Activated T-cell treated with anti-CD3 and anti-CD28 coated beads for 4 hours (primary cell): ENCODE measurements around the gene BAHCC1.
"Not testable (repeated sequence)": the region's sequence is repeated elsewhere in the genome, so short reads cannot be mapped to it uniquely, and the experiment has no call there.

ENCODE experiments used
- DNase-seq: peaks from one replicate; pipeline ENCODE4 v3.0.0-alpha.2; 2020

Gene BAHCC1

DNA sequence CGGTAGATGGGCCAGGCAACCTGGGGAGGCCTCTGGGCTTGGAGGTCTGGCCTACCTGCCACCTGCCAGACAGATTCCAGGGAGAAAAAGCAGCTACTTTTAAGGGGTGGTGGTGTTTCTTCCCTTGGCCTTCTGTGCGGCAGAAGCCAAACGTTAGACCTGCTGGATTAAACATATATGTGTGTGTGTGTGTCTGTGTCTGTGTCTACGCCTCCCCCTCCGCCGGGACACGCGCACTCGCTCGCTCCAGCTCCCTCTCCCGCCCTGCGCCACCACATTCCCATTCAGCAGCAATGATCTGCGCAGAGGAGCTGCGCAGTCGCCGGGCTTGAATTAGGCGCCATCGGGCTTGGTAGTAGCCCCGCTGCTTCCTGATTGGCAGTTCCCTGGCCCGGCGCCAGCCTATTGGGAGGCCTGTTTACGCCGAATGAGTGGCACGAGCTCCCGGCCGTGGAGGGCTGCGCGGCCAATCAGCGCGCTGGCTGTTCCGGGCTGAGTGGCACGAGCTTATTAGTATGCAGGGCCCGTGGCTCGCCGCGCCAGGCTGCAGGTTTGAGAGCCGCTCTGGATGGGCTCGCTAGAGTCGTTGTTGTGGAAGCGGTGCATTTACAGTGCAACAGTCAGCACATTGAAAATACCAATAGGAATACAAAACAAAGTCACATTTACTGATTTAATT, at the start of gene BAHCC1:
Gene BAHCC1, plus strand, starts transcription at position 537 of the 679 bp plus-strand sequence. CDS start 4,283 bp downstream, outside the sequence.
- peak; percentile 66 for DNase-seq

DNA sequence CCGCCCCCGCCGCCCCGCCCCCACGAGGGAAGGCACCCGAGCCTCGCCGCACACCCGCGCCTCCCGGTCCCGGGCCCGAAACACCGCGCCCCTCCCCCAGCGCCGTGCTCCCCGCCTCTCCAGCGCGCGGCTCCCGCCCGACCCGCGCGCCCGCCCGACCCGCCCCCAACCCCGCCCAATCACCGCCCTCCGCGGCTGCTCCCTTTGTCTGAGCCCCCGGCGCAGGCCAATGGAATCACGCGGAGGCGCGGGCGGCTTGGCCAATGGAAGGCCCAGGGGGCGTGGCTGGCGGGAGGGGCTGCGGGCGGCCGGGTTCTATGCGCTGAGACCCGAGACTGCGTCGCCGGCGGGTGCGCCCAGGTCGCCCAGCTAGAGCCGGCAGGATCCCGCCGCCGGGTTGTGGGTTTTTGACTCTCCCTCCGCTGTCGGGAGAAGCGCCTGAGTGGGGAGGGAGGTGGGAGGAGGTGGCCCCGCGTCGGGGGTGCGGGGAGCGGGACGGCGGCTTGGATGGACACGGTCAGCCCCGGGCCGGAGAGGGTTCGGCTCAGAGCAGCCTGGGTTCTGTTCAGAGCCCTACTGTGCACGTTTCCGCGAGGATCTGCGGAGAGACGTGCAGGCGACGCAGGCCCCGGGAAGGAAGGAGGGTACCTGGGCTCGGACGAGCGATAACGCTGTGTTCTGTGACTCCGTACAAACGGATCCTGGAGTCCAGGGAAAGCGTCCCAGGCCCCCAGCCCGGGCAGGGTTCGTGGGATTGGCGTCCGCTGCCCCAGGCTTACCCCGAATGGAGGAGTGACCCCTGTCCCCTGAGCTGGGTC, 49.0 kb upstream of the BAHCC1 start:
- peak; percentile 92 for DNase-seq

DNA sequence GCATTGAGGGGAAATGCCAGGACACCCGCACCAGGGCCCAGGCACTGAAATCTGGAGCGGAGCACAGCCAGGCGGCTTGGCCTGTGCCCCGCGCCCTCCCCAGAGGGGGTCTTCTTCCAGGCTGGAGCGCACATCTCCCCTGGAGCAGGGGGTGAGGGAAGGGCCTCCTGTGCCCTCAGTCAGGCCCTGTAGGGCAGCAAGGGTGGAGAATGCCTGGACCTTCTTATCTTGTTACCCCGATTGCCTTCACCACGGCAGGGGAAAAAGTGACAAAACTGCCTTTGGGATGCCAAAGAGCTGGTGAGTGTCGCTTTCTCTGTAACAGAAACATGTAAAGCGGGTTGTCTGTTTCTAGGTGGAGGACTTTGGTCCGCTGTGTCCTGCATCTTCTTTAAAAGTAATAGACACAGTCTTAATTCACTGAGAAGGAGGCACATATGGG, 48.3 kb upstream of the BAHCC1 start:
- DNase-seq: no peak

DNA sequence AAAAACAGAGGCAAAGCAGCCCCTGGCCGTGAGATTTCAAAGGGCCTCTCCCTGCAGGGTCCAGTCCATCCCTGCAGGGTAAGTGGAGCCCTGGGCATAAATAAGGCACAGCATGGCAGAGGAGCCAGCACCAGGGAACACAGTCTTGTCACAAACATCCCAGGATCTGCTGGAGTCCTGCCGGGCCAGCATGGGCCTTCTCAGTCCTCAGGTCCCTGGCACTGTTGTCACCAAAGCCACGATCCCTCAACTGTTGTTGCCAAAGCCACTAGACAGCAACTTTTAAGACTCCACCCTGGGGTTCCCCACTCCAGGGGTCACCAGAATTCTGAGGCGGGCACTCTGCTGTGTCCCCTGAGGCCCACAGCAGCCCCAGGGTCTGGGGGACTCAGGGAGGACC, 47.8 kb upstream of the BAHCC1 start:
- no peak for DNase-seq

DNA sequence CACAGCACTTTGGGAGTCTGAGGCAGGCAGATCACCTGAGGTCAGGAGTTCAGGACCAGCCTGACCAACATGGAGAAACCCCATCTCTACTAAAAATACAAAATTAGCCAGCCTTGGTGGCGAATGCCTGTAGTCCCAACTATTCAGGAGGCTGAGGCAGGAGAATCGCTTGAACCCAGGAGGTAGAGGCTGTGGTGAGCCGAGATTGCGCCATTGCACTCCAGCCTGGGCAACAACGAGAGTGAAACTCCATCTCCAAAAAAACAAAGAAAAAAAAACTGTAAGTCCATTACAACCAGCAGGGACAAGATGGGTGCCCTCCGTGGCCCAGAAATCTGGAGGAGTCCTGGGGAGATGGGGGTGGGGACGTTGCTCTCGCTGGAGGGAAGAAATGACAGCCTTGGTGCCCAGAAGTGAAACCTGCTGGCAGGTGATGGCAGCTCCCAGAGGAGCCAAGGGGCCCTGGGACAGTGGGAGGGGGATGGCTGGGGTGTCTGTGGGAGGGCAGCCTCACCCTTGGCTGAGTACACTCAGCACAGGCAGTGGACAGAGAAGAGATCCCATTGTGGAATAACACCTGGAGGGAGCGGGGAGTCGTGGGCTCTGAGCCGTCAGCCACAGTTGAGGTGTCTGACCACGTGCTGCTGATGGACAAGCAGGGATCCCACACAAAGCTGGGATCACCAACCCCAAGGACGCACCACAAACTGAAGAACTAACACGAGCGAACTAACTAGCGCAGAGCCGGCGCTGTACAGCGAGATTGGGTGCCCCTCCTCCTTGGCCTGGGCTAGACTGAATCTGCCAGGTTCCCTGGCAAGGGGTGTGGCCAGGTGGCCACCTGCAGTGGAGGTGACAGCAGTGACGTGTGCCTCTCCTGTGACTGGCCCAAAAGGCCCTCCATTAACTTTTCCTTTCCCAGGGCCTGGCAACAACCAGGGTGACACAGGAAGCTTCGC, 46.9 kb upstream of the BAHCC1 start:
- DNase-seq: no peak

DNA sequence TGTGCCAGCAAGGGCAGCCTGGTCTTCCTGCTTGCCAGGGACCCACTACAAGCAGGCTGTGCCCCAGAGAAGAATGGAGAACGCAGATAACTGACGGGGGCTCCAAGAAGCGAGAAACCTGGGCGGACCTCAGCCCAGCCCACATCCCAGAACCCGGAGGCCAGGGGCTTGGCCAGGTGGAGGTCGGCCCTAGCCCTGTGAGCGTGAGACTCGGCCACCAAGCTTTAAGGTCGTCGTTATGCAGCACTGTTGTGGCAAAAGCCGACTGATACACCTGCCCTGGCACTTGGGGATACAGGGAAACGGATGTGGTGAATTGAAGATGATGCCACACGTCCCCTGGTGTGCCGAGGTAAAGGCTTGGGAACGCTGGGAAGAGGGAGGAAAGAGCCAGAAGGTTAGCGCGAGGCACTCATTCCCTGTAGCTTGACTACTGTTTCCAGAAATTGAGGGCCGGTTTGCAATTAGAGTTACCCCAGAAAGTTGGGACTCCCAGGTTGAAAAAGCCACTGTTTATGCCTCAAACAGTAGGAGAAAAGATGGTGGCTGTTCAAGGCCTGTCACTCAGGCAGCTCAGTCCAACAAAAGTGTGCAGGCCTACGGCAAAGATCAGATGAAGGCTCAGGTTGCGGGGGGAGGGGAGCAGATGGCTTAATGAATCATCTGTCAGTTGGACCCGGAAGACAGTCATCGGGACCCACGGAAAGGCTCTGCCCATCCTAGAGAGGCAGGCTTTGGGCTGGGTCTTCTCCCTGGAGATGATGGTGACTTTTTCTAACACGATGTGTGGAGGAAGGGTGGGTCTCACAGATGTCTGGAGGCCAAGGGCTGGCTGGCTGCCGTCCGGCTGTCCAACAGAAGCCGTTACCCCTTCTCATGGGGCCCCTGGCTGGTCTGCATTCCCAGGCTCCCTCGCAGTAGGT, 45.6 kb upstream of the BAHCC1 start:
- no peak for DNase-seq

DNA sequence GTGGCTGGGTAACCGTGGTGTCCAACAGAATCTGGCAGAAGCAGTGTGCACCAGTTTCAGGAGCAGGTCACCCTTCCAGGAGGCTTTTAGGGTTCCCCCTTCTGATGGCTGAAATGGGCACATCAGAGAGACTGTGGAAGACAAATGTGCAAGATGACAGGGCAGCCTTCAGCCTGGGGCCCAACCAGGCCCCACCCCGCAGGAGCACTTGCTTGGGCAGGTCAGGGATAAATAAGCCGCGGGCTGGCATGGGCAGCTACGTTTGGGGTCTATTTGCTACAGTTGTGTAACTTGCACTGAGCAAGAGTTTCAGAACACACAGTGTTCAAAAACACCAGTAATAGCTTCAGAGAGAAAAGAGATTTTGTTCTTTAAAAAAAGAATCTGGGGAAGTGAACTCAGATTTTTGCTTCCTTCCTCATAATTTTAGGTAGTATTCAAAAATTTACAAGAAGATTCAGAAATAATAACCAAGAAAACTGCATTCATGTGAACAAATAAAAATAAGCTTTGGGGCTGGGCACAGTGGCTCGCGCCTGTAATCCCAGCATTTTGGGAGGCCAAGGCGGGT, 44.9 kb upstream of the BAHCC1 start:
- no peak for DNase-seq

DNA sequence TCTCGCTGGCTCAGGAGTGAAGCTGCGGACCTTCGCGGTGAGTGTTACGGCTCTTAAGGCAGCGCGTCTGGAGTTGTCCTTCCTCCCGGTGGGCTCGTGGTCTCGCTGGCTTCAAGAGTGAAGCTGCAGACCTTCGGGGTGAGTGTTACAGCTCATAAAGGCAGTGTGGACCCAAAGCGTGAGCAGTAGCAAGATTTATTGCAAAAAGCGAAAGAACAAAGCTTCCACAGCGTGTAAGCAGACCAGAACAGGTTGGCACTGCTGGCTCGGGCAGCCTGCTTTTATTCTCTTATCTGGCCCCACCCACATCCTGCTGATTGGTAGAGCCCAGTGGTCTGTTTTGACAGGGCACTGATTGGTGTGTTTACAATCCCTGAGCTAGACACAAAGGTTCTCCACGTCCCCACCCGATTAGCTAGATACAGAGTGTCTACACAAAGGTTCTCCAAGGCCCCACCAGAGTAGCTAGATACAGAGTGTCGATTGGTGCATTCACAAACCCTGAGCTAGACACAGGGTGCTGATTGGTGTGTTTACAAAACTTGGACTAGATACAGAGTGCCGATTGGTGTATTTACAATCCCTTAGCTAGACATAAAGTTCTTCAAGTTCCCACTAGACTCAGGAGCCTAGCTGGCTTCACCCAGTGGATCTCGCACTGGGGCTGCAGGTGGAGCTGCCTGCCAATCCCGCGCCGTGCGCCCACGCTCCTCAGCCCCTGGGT, 43.8 kb upstream of the BAHCC1 start:
- not testable (repeated sequence) for DNase-seq

DNA sequence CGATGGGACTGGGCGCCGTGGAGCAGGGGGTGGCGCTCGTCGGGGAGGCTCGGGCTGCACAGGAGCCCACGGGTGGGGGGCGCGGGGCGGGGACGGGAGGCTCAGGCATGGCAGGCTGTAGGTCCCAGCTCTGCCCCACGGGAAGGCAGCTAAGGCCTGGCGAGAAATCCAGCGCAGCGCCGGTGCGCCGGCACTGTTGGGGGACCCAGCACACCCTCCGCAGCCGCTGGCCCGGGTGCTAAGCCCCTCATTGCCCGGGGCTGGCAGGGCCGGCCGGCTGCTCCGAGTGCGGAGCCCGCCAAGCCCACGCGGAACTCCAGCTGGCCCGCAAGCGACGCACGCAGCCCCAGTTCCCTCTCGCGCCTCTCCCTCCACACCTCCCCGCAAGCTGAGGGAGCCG, 43.2 kb upstream of the BAHCC1 start:
- not testable (repeated sequence) for DNase-seq

DNA sequence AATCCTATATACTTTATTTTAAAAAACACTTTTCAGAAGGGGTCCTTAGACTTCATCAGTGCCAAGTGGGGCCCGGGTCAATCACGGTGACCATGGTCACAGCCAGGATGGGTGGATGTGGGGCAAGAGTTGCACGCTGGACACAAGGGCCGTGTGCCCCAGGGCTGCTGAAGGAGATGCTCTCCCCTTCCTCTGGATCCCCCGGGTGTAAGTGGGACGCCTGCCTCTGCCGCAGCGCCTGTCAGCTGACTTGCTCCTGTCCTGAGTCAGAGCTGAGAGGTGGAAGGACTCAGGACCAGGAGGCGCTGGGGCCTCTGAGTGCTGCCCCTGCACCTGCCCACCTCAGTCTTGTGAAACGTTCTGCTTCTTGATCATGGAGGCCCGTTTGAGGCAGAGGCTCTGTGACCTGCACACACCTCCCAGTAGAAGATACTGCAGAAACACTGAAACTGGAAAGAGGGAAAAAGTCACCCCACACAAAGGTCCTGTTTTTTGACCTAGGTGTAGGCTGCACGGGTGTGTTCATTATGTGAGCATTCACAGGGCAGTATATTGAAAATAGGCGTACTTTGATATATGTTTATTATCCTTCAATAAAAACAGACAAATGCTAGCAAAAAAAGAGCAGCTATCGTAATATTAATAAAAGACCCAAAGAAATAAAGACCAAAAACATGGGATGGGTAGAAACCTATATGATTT, 40.9 kb upstream of the BAHCC1 start:
- no peak for DNase-seq

DNA sequence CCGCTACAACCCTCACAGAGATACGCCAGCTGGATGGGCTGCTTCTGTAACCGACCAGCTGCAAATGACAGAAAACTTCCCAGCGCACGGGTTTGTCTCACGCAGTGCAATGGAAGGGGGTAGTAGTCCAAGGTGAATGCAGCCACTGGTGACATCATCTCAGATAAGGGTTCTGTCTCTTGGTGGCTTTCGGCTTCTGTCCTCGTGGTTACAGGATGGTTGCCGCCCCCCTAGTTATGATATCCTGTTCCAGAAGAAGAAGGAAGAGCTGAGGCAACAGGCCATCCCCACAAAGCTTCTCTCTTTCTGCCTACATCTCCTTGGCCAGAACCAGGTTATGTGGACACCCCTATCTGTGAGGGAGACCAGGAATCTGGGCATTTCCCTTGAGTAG, 40.3 kb upstream of the BAHCC1 start:
- DNase-seq: no peak

DNA sequence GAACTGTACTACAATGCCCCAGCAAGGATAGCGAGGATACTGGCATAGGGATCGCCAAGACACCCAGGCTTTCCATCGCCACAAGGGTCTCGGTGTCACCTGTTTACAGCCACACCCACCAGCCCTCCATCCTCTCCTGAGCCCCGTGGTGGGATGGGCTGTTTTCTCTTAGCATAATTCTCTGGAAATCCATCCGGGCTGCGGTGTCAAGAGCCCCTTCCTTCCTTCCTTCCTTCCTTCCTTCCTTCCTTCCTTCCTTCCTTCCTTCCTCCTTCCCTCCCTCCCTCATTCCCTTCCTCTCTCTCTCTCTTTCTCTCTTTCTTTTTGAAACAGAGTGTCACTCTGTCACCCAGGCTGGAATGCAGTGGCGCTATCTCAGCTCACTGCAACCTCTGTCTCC, 36.0 kb upstream of the BAHCC1 start:
- DNase-seq: no peak

DNA sequence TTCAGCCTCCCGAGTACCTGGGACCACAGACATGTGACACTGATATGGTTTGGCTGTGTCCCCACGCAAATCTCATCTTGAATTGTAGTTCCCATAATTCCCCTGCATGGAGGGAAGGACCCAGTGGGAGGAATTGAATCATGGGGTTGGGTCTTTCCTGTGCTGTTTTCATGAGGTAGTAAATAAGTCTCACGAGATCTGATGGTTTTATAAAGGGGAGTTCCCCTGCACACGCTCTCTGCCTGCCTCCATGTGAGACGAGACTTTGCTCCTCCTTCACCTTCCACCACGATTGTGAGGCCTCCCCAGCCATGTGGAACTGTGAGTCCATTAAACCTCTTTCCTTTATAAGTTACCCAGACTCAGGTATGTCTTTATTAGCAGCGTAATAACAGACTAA, 33.3 kb upstream of the BAHCC1 start:
- not testable (repeated sequence) for DNase-seq

DNA sequence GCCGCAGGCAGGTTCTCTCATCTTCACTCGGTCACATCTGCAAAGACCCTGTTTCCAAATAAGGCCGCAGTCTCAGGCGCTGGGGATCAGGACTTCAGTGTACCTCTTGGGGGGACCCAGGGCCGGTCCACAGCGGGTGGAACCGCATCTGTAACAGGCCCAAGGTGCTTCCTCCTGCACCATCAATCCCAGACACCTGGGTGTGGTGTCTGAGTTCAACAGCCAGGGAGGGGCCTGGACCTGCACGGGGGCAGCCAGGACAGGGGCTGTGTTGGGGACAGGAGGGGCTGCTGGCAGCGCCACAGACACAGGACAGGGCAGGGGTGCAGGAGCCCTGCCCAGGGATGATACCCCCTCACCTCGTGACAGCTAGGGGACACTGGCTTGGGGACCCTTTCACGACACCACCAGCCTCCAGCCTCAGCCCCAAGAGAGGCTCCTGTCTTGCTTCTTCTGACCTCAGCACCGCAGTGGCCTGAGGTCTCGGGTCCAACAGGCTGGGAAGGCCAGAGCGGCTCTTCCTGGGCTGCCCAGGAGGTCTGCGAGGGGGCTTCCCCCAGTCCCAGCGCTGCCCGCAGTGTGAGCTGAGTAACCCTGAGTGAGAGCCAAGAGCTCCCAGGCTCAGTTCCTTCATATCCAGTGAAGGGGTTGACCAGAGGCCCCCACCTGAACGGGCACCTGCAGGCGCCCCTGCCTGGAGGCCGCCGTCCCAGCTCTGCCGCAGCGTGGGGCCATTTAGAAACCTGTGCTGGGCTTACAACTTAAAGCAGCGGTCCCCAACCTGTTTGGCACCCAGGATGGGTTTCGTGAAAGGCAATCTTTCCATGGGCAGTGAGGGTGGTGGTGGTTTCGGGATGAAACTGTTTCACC, 30.7 kb upstream of the BAHCC1 start:
- no peak for DNase-seq

DNA sequence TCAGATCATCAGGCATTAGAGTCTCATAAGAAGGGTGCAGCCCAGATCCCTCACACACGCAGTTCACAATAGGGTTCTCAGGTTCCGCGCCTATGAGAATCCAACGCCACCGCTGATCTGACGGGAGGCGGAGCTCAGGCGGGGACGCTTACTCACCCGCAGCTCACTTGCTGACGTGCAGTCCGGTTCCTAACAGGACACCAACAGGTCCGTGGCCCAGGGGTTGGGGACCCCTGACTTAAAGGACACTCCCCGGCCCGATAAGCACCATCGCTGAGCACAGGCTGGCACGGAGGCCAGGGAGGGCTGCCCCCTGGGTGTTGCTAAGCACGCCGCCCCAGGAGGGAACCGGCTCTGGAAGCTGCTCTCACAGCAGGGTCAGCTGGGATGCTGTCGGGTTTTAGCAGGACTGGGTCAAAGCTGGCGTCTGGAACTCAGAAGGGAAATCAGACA, 30.1 kb upstream of the BAHCC1 start:
- no peak for DNase-seq

DNA sequence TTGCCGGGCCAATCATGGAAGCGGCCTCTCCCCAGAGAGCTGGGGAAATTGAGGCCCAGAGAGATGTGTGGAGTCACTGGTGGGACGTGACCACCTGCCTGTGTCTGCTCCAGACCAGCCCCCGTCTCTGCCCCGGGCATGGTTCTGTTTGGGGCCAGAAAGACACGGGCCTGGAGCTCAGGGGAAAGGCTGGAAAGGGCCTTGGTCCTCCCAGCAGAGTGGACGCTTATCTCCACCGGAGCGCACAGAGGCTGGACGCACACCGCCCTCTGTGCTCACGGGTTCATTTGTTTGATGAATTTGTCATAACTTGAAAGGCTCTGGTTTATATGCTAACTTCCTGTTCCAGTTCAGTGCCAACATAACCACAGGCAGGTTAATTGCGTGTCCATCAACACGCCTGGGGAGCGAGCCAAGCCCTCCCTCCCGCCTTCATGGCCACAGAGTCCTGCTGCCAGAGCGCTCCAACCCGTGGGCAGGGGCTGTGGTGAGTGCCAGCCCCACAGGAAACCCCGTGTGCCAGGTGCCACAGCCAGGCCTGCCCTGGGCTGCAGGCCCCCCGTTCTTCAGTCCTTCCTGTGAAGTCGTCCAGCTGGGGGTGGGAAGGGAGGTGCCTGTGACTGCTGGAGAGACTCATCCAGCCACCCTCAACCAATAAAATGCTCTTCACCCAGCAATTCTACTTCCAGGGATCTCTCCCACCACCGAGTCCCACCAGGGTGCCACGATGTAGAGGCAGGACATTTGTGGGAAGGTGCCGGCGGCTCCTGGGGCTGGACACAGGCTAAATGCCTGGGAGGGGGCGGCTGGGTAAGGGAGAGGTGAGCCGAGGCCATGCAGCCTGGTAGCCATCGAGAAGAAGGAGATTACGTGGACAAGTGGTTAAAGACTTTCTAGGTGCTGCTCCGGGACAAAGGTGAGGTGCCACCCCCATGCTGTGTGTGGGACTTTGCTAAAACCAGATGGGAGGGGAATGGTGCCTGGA, 29.4 kb upstream of the BAHCC1 start:
- no peak for DNase-seq

DNA sequence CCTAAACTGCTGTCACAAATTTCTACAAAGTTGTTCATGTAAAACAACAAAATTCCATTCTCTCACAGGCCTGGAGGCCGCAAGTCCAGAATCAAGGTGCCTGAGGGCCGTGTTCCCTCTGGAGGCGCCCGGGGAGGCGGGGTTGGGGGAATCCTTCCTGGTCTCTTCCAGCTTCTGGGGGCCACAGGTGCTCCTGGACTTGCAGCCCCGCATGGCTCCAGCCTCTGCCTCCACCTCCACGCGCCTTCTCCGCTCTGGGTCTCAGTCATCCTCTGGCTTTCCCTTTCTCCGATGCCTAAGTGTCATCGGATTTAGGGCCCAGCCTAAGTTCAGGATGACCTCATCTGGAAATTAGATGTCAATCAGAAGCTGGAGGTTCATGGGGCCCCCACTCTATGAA, 28.6 kb upstream of the BAHCC1 start:
- no peak for DNase-seq

DNA sequence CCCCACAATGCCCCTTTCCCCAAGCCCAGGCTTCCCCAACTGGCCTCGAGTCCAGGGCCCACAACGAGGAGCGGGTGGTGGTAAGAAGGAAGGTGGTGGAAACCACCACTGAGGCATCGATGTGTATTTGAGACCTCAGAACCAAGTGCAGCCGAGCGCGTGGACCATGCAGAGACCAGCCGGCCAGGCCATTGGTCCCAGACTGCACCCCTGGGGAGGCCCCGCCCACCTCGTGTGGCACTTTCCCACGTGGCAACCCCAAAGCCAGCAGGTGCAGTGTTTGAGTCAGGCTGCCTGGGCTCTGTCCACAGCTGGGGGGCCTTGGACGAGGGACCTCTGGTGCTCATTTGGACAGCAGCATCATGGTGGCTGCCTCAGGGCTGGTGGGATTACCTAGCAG, 28.1 kb upstream of the BAHCC1 start:
- DNase-seq: no peak
